ENCODE data around the gene S100A10. TPM values are rescaled to one million over a fixed set of nuclear protein-coding genes. Genes with fewer than 3 reads are reported as not detected.

Gene S100A10
- total RNA-seq, 3 donors from 2014 or later (not counting 1 experiment from before 2014, with no cell fraction given), result 142 to 200 (median 183) TPM

- no peaks in the 10 kb centered on the region for H3K9me3 Mint-ChIP-seq
- H3K27me3 Mint-ChIP-seq (ENCODE audit: low read depth in 2 of 2), result no peaks in the 10 kb centered on the region
- peak overlapping the region; percentile 79 to 92 for H3K27ac Mint-ChIP-seq
- TF ChIP-seq, protein P1, sequence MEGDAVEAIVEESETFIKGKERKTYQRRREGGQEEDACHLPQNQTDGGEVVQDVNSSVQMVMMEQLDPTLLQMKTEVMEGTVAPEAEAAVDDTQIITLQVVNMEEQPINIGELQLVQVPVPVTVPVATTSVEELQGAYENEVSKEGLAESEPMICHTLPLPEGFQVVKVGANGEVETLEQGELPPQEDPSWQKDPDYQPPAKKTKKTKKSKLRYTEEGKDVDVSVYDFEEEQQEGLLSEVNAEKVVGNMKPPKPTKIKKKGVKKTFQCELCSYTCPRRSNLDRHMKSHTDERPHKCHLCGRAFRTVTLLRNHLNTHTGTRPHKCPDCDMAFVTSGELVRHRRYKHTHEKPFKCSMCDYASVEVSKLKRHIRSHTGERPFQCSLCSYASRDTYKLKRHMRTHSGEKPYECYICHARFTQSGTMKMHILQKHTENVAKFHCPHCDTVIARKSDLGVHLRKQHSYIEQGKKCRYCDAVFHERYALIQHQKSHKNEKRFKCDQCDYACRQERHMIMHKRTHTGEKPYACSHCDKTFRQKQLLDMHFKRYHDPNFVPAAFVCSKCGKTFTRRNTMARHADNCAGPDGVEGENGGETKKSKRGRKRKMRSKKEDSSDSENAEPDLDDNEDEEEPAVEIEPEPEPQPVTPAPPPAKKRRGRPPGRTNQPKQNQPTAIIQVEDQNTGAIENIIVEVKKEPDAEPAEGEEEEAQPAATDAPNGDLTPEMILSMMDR (IDR thresholded peaks at IDR 0.05), result no peak
- peak overlapping the region; percentile 91 for H3K4me3 ChIP-seq (ENCODE audit: low read length)
- peaks cover 33% of the 10 kb centered on the region for H3K4me1 ChIP-seq (ENCODE audit: control insufficient read depth, insufficient read depth, low read length)
- peaks cover 23 to 25% of the 10 kb centered on the region in 2 donors for H3K4me1 Mint-ChIP-seq
- H3K4me3 Mint-ChIP-seq, result peak overlapping the region; percentile 96
- peak overlapping the region; percentile 84 for H3K27ac ChIP-seq (ENCODE audit: low read length)
- intact Hi-C loops (cut with micrococcal nuclease), result loop anchor here (1.0 kb wide), 1 partner anchor 13 kb away; no protein-coding TSS in a partner anchor
- ATAC-seq, result peak in 1 of 3 donors; percentile 12
- H3K27me3 ChIP-seq (ENCODE audit: control insufficient read depth, insufficient read depth, low read length), result no peaks in the 10 kb centered on the region
- peaks cover 29% of the 10 kb centered on the region for H3K36me3 ChIP-seq (ENCODE audit: control insufficient read depth, insufficient read depth, low read length)
- 18% methylated on average over 17 of the region's 17 CpGs for WGBS (ENCODE audit: insufficient coverage)
- peaks cover 7% of the 10 kb centered on the region for H3K36me3 Mint-ChIP-seq
- DNase-seq, result peak in 1 of 2 donors; percentile 53
- no peaks in the 10 kb centered on the region for H3K9me3 ChIP-seq (ENCODE audit: control insufficient read depth, insufficient read depth, low read length)
Observed at GRCh38 chr1:152035539-152036266, 42.0 kb upstream of the S100A10 start.

GRCh38 chr1:152034654-152035538, 41.2 kb upstream of the S100A10 start:
- peak overlapping the region; percentile 91 for H3K4me3 ChIP-seq (ENCODE audit: low read length)
- Mint-ChIP-seq H3K27ac (peak overlapping the region; percentile 79 to 92), H3K4me3 (peak overlapping the region; percentile 96), H3K9me3 (no peaks in the 10 kb centered on the region), H3K27me3 (ENCODE audit: low read depth in 2 of 2) (no peaks in the 10 kb centered on the region), H3K36me3 (peaks cover 7% of the 10 kb centered on the region), H3K4me1 (peaks cover 23 to 25% of the 10 kb centered on the region in 2 donors)
- TF ChIP-seq, protein P1 (IDR thresholded peaks at IDR 0.05), result peak; percentile 68
- peaks cover 31% of the 10 kb centered on the region for H3K36me3 ChIP-seq (ENCODE audit: control insufficient read depth, insufficient read depth, low read length)
- no peaks in the 10 kb centered on the region for H3K27me3 ChIP-seq (ENCODE audit: control insufficient read depth, insufficient read depth, low read length)
- intact Hi-C loops (cut with micrococcal nuclease), result no loop called here
- ATAC-seq (peak; percentile 58 to 73 (median 66)), DNase-seq (peak; percentile 41 to 83)
- peak overlapping the region; percentile 84 for H3K27ac ChIP-seq (ENCODE audit: low read length)
- 1% methylated on average over 8 of the region's 8 CpGs for WGBS (ENCODE audit: insufficient coverage)
- no peaks in the 10 kb centered on the region for H3K9me3 ChIP-seq (ENCODE audit: control insufficient read depth, insufficient read depth, low read length)
- peaks cover 33% of the 10 kb centered on the region for H3K4me1 ChIP-seq (ENCODE audit: control insufficient read depth, insufficient read depth, low read length)

DNA sequence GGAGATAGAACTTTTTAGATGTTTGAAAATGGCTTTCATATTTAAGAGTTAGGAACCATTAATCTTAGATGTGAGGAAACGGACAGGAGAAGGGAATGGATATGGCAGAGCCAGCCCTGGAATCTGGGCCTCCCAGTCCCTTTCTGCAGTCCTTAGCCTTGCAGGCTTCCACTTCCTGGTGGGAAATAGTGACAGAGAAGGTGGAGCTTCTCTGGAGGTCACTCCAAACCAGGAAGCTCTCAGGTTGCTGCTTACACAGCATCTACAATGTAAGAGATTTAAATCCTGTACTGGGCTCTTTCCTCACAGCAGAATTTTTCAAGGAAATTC, 40.6 kb upstream of the S100A10 start:
- Mint-ChIP-seq H3K4me1 (peaks cover 25 to 27% of the 10 kb centered on the region in 2 donors), H3K4me3 (peak overlapping the region; percentile 96), H3K36me3 (peaks cover 7% of the 10 kb centered on the region), H3K27me3 (ENCODE audit: low read depth in 2 of 2) (no peaks in the 10 kb centered on the region), H3K27ac (peak overlapping the region; percentile 79 to 92), H3K9me3 (no peaks in the 10 kb centered on the region)
- WGBS (ENCODE audit: insufficient coverage), result 85% methylated on average over 1 of the region's 1 CpG
- ATAC-seq (no peak), DNase-seq (no peak)
- Histone ChIP-seq H3K9me3 (ENCODE audit: control insufficient read depth, insufficient read depth, low read length) (no peaks in the 10 kb centered on the region), H3K36me3 (ENCODE audit: control insufficient read depth, insufficient read depth, low read length) (peaks cover 31% of the 10 kb centered on the region), H3K4me1 (ENCODE audit: control insufficient read depth, insufficient read depth, low read length) (peaks cover 33% of the 10 kb centered on the region), H3K27me3 (ENCODE audit: control insufficient read depth, insufficient read depth, low read length) (no peaks in the 10 kb centered on the region), H3K27ac (ENCODE audit: low read length) (peak overlapping the region; percentile 84), H3K4me3 (ENCODE audit: low read length) (peak overlapping the region; percentile 91)
- intact Hi-C loops (cut with micrococcal nuclease), result no loop called here
- TF ChIP-seq, protein P1 (IDR thresholded peaks at IDR 0.05), result no peak

All from natural killer cell (primary cell).